IMR-90 (cell line): ENCODE data around the gene LAMA3.

ENCODE experiments used
- BHLHE40 ChIP-seq: fragments of 150-350 bp; IDR thresholded peaks from 2 replicates; pipeline ENCODE4 v1.6.1; 2016; ENCODE audit warnings: mild to moderate bottlenecking, low read depth, low read length
- CHD1 ChIP-seq: IDR thresholded peaks from 2 replicates; pipeline ENCODE4 v1.6.1; 2012; ENCODE audit warnings: low read depth, low read length, improper control_type of control experiment
- ELK1 ChIP-seq: fragments of 150-350 bp; IDR thresholded peaks from 2 replicates; pipeline ENCODE4 v1.6.1; 2016; ENCODE audit warnings: low read depth, mild to moderate bottlenecking, low read length, moderate library complexity, borderline replicate concordance
- MAFK ChIP-seq: IDR thresholded peaks from 2 replicates; pipeline ENCODE4 v1.6.1; 2012; ENCODE audit warnings: low read depth, low read length, improper control_type of control experiment
- NFE2L2 ChIP-seq: fragments of 150-350 bp; IDR thresholded peaks from 2 replicates; pipeline ENCODE4 v1.6.1; 2016; ENCODE audit warnings: low read depth, mild to moderate bottlenecking, low read length
- POLR2A ChIP-seq: IDR thresholded peaks from 2 replicates; pipeline ENCODE4 v1.6.1; 2012; ENCODE audit warnings: mild to moderate bottlenecking, low read depth, low read length
- RAD21 ChIP-seq: IDR thresholded peaks from 2 replicates; pipeline ENCODE4 v1.6.1; 2012; ENCODE audit warnings: low read length, improper control_type of control experiment
- TF ChIP-seq, protein P1 (sequence below): conservative IDR thresholded peaks from 2 replicates; pipeline ENCODE4 v1.5.1; 2012; ENCODE audit warnings: mild to moderate bottlenecking, low read depth, low read length, improper control_type of control experiment

DNA sequence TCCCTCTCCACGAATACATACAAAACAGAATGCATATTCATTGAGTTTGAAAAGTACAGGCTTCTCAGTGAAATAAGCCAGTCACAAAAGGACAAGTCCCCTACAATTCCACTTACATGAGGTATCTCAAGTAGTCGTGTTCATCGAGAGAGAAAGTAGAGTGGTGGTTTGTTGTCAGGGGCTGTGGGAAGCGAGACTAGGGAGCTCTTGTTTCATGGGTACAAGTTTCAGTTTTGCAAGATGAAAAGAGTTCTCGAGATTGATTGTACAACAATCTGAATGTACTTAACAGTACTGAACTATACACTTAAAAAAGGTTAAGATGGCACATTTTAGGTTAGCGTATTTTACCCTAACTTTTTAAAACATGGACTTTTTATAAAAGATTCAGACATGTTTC is 253.9 kb downstream of the LAMA3 start:
- TF ChIP-seq, protein P1, sequence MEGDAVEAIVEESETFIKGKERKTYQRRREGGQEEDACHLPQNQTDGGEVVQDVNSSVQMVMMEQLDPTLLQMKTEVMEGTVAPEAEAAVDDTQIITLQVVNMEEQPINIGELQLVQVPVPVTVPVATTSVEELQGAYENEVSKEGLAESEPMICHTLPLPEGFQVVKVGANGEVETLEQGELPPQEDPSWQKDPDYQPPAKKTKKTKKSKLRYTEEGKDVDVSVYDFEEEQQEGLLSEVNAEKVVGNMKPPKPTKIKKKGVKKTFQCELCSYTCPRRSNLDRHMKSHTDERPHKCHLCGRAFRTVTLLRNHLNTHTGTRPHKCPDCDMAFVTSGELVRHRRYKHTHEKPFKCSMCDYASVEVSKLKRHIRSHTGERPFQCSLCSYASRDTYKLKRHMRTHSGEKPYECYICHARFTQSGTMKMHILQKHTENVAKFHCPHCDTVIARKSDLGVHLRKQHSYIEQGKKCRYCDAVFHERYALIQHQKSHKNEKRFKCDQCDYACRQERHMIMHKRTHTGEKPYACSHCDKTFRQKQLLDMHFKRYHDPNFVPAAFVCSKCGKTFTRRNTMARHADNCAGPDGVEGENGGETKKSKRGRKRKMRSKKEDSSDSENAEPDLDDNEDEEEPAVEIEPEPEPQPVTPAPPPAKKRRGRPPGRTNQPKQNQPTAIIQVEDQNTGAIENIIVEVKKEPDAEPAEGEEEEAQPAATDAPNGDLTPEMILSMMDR, result no peak
- TF ChIP-seq NFE2L2, result no peak
- no peak for TF ChIP-seq BHLHE40
- no peak for TF ChIP-seq MAFK
- no peak for TF ChIP-seq RAD21
- TF ChIP-seq POLR2A, result no peak
- TF ChIP-seq CHD1, result no peak
- TF ChIP-seq ELK1, result no peak
